GM06990 (cell line): Measurements from ENCODE around the gene AQP4.

Experiments used
- DNase-seq: peaks from one replicate; pipeline ENCODE4 v3.0.0-alpha.2; 2011; ENCODE audit not compliant: insufficient read length; ENCODE audit errors: extremely low read depth
- H3K27me3 ChIP-seq: replicated peaks from 2 replicates; pipeline ENCODE4 v1.6.0; 2011; ENCODE audit warnings: low read length; ENCODE audit not compliant: control insufficient read depth, insufficient read depth
- H3K36me3 ChIP-seq: 2 replicates; pipeline ENCODE4 v1.5.1; 2011; ENCODE audit warnings: low read length; ENCODE audit not compliant: control insufficient read depth, insufficient read depth
- H3K4me3 ChIP-seq: replicated peaks from 2 replicates; pipeline ENCODE4 v1.5.1; 2011; ENCODE audit warnings: low read depth, mild to moderate bottlenecking, control low read depth, low read length
- TF ChIP-seq, protein P1 (sequence below): IDR thresholded peaks from 2 replicates; pipeline ENCODE4 v1.5.1; 2011; ENCODE audit warnings: low read length, control low read depth, mild to moderate bottlenecking, inconsistent platforms; ENCODE audit not compliant: insufficient read depth, poor library complexity, severe bottlenecking

AQP4 gene

DNA sequence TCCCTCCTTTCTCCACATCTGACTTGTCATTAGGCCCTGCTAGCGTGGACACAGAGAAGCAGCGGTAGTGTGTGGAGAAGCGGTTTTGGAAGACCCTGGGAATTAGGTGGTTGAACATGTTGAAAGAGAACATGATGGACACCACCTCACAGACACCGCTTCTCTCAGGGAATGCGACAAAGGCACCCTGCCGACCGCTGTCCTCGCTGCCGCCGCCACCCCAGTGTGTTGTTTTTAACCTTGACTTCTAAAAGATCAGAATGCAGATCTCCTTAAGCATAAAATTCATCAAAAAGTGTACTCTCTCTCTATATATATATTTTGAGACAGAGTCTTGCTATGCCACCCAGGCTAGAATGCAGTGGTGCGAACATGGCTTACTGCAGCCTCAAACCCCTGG, 33.2 kb downstream of the AQP4 start:
- H3K27me3 ChIP-seq, result no peaks in the 10 kb centered on the region
- H3K4me3 ChIP-seq, result no peak overlapping the region
- TF ChIP-seq, protein P1, sequence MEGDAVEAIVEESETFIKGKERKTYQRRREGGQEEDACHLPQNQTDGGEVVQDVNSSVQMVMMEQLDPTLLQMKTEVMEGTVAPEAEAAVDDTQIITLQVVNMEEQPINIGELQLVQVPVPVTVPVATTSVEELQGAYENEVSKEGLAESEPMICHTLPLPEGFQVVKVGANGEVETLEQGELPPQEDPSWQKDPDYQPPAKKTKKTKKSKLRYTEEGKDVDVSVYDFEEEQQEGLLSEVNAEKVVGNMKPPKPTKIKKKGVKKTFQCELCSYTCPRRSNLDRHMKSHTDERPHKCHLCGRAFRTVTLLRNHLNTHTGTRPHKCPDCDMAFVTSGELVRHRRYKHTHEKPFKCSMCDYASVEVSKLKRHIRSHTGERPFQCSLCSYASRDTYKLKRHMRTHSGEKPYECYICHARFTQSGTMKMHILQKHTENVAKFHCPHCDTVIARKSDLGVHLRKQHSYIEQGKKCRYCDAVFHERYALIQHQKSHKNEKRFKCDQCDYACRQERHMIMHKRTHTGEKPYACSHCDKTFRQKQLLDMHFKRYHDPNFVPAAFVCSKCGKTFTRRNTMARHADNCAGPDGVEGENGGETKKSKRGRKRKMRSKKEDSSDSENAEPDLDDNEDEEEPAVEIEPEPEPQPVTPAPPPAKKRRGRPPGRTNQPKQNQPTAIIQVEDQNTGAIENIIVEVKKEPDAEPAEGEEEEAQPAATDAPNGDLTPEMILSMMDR, result no peak
- DNase-seq, result no peak
- no peaks in the 10 kb centered on the region for H3K36me3 ChIP-seq

DNA sequence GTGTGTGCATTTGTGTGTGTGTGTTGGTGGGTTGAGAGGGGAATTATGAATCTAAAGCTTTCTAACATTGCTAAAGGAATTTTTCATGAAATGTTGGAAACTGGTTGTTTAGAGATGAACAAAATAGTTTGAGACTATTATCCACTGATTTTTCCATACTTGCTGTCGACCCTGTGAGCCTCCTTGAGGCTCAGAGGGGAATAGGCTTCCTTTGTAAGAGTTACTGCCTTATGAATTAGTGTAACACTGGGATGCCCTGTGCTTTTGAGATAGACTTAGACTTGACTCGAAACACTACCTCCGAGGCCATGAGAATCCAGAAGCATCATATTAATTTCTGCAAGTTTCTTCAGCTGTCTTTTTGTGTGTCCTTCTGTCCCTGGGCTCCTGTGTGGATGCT, 37.9 kb downstream of the AQP4 start:
- no peak overlapping the region for H3K4me3 ChIP-seq
- no peaks in the 10 kb centered on the region for H3K27me3 ChIP-seq
- TF ChIP-seq, protein P1, result no peak
- H3K36me3 ChIP-seq, result no peaks in the 10 kb centered on the region
- no peak for DNase-seq

DNA sequence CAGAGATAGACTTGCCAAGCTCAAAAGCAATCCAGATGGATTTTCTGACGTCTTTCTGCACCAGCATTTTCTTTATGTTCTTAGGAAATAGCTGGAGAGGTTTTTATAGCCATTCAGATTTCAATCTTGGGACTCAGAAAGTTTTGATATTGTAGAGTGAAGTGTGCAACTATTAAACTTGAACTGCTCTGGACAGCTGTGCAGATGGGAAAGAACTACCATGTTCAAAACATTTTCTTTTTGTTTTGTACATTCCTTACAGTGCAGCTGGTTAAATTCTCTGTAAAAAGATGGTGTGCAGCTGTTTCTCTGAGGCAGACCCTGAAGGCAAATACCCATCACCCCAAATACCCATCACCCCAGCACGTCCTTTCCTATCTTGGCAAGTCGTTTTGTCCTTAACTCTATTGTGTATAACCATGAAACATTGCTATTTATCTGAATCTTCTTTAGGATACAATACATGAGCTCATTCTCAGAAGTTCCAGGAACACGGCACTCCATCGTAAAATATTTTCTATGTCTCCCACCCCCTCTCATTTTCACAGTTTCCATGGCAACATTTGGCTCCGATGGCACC, 38.8 kb downstream of the AQP4 start:
- no peak for DNase-seq
- no peaks in the 10 kb centered on the region for H3K36me3 ChIP-seq
- TF ChIP-seq, protein P1, result no peak
- no peaks in the 10 kb centered on the region for H3K27me3 ChIP-seq
- H3K4me3 ChIP-seq, result no peak overlapping the region

DNA sequence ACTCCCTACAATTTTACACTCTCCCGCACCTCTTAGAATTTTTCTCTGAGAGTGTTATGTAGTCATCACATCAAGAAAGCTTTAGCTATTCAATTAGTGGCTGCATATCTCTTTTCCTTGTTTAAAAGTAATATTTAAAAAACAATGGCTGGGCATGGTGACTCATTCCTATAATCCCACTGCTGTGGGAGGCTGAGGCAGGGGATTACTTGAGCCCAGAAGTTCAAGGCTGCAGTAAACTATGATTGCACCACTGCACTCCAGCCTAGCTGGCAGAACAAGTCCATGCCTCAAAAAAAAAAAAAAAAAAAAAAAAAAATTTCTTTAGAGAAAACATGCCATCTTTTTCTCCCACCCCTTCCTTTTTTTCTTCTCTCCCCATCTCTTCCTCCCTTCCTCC, 44.3 kb downstream of the AQP4 start:
- Histone ChIP-seq H3K27me3 (no peaks in the 10 kb centered on the region), H3K36me3 (no peaks in the 10 kb centered on the region), H3K4me3 (no peak overlapping the region)
- no peak for DNase-seq
- TF ChIP-seq, protein P1, result no peak

DNA sequence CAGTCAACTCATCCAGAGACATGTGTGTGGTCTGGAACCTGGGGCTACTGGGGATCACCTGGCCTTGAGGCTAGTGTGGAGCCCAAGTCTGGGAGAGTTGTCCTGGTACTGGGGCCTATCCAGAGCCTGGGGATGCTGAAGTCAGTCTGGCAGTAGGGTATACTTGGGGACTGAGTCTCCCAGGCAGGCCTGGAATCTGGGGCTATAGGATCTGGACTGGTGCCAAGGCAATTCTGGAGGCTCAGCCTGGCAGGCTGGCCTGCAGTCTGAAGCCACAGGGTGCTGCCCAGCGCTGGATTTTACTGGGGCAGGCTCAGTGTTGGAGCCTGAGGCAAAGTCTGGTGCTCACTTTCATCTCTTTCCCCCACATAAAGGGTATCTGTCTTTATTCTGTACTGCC, 46.5 kb downstream of the AQP4 start:
- DNase-seq, result no peak
- no peaks in the 10 kb centered on the region for H3K36me3 ChIP-seq
- TF ChIP-seq, protein P1, result no peak
- H3K27me3 ChIP-seq, result no peaks in the 10 kb centered on the region
- no peak overlapping the region for H3K4me3 ChIP-seq

DNA sequence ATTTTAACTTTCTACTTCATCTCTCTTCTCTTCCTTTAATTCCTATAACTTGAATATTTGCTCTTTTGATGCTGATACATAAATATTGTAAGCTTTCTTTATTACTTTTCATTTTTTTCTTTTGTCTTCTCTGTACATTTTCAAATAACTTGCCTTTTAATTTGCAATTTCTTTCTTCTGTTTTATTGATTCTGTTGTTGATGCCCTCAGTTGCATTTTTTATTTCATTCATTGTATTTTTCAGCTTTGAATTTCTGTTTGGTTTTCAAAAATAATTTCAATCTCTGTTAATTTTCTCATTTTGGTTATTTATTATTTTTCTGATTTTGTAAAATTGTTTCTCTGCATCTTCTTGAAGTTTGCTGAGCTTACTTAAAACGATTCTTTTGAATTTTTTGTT, 47.0 kb downstream of the AQP4 start:
- TF ChIP-seq, protein P1, result no peak

More for the DNA sequence above, 47.0 kb downstream of the AQP4 start:
- Histone ChIP-seq H3K4me3 (no peak overlapping the region), H3K36me3 (no peaks in the 10 kb centered on the region), H3K27me3 (no peaks in the 10 kb centered on the region)
- DNase-seq, result no peak
